Measurements from ENCODE around the gene HOXD9. TPM values are rescaled to one million over a fixed set of nuclear protein-coding genes. Genes with fewer than 3 reads are reported as not detected.
A peak's percentile ranks its signal among the peaks of the same experiment; 100 is the strongest.

Gene HOXD9
- total and polyA plus RNA-seq, 2 of the 8 experiments (the other 6 are each of a cell fraction or from before 2014, with no cell fraction given): not detected

GRCh38 chr2:176099728-176100546, 22.6 kb upstream of the HOXD9 start, which contains the start of gene HOXD12:
Gene HOXD12 (plus strand): TSS chr2:176099795. CDS start chr2:176099802, 7 bp downstream.
- no peaks in the 10 kb centered on the region for H3K9me3 ChIP-seq (ENCODE audit: insufficient read depth in 2 of 2, low read depth in 1 of 2, low read length in 1 of 2)
- H3K23me2 ChIP-seq (ENCODE audit: low read depth, low read length): peaks cover 6% of the 10 kb centered on the region
- no peak within 1 kb of the TSS for H3K4ac ChIP-seq (replicated peaks; ENCODE audit: insufficient read length, low read depth, low read length)
- peak within 1 kb of the TSS; percentile 81; the same call in 1 of the 2 replicates for H2BK15ac ChIP-seq (ENCODE audit: low read length)
- no peaks in the 10 kb centered on the region for H3K79me2 ChIP-seq (ENCODE audit: control insufficient read depth in 1 of 2, insufficient read depth in 2 of 2, low read length in 2 of 2)
- no peak within 1 kb of the TSS for H2BK120ac ChIP-seq (replicated peaks; ENCODE audit: low read depth, low read length)
- no peak within 1 kb of the TSS for H4K91ac ChIP-seq (replicated peaks; ENCODE audit: insufficient read length, low read length)
- no peaks in the 10 kb centered on the region; a peak in 1 of 8 replicates for H3K36me3 ChIP-seq (ENCODE audit: control insufficient read depth in 2 of 4, insufficient read depth in 4 of 4, low read length in 3 of 4)
- peak within 1 kb of the TSS; percentile 62 for H4K8ac ChIP-seq (ENCODE audit: extremely low read depth, insufficient read depth, low read length)
- H2AFZ ChIP-seq (ENCODE audit: low read length): no peak within 1 kb of the TSS
- peaks cover 79 to 99% (median 94%) of the 10 kb centered on the region in 4 experiments for H3K27me3 ChIP-seq (replicated peaks in 1 of 4; ENCODE audit: control insufficient read depth in 3 of 4, extremely low read depth in 1 of 4, insufficient read depth in 3 of 4, low read length in 3 of 4)
- peak within 1 kb of the TSS; percentile 88; the same call in 1 of the 2 replicates for H2AK5ac ChIP-seq (ENCODE audit: low read depth, low read length)
- no peak within 1 kb of the TSS for H3K56ac ChIP-seq (replicated peaks; ENCODE audit: insufficient read length, low read depth, low read length)
- DNase-seq (ENCODE audit: low read depth in 1 of 2, low spot score in 2 of 2) (peak in 1 of 2 experiments; percentile 64), FAIRE-seq (no peak)
- peak within 1 kb of the TSS; percentile 14 to 54 (median 24); a peak in 5 of 8 replicates for H3K4me3 ChIP-seq (ENCODE audit: extremely low read depth in 1 of 4, insufficient read depth in 2 of 4, low read depth in 3 of 4, low read length in 4 of 4)
- POLR2A ChIA-PET (ENCODE audit: partially characterized antibody): no interaction called here
- CTCF ChIA-PET (ENCODE audit: partially characterized antibody): interaction anchor here (0.7 to 6.5 kb wide), 2 partner anchors 9 to 18 kb away, joined by 3 to 130 read pairs; partner anchors contain the start of gene EVX2
- H4K5ac ChIP-seq (ENCODE audit: insufficient read length, low read depth, low read length): no peak within 1 kb of the TSS
- peak within 1 kb of the TSS; percentile 21; the same call in 1 of the 2 replicates for H2BK20ac ChIP-seq (ENCODE audit: low read length)
- TF ChIP-seq SUZ12 (IDR thresholded peaks at IDR 0.05; ENCODE audit: low read length) (peak; percentile 95), CBX8 (IDR thresholded peaks at IDR 0.05; ENCODE audit: borderline replicate concordance, low read depth, low read length) (no peak), EZH2 (IDR thresholded peaks at IDR 0.05; ENCODE audit: low read depth, low read length, severe bottlenecking) (peak; percentile 94), CTBP2 (IDR thresholded peaks at IDR 0.05; ENCODE audit: borderline replicate concordance, insufficient read depth, insufficient read length, low read length) (peak; percentile 8), ZNF274 (IDR thresholded peaks at IDR 0.05; ENCODE audit: borderline replicate concordance, extremely low read depth, low read length) (no peak)
- peak within 1 kb of the TSS; percentile 19; the same call in 1 of the 2 replicates for H3K18ac ChIP-seq (ENCODE audit: extremely low read depth, low read length)
- no peaks in the 10 kb centered on the region for H3K79me1 ChIP-seq (ENCODE audit: low read depth, low read length)
- no peak within 1 kb of the TSS for H2BK5ac ChIP-seq (ENCODE audit: low read depth, low read length)
- peak within 1 kb of the TSS; percentile 94; the same call in 1 of the 2 replicates for H2BK12ac ChIP-seq (ENCODE audit: low read depth, low read length)
- H3K23ac ChIP-seq (ENCODE audit: insufficient read length): no peak within 1 kb of the TSS
- peaks cover 0 to 31% (median 15%) of the 10 kb centered on the region in 4 experiments; a peak in 6 of 7 replicates for H3K4me1 ChIP-seq (replicated peaks in 1 of 4; ENCODE audit: control insufficient read depth in 3 of 4, insufficient read depth in 4 of 4, low read length in 3 of 4)
- no peak within 1 kb of the TSS for H3K14ac ChIP-seq (ENCODE audit: insufficient read length)
- no peak within 1 kb of the TSS for H3K9ac ChIP-seq (replicated peaks in 1 of 4; ENCODE audit: extremely low read depth in 1 of 4, low read depth in 3 of 4, low read length in 3 of 4)
- 5% methylated on average over 56 of the region's 70 CpGs; no CpG with 5 or more reads in 1 of the 2 experiments for WGBS, 2 experiments (ENCODE audit: extremely low coverage in 1 of 2, insufficient coverage in 1 of 2, insufficient read length in 1 of 2, insufficient replicate concordance in 2 of 2, low coverage in 1 of 2, low lambda C conversion rate in 2 of 2, missing lambda C conversion rate in 1 of 2)
- peaks cover 7 to 34% of the 10 kb centered on the region in 2 experiments for H4K20me1 ChIP-seq (replicated peaks in 1 of 2; ENCODE audit: control insufficient read depth in 1 of 2, insufficient read depth in 2 of 2, low read length in 2 of 2)
- peak within 1 kb of the TSS; percentile 14 to 77 for H3K4me2 ChIP-seq (ENCODE audit: insufficient read depth in 1 of 2, low read depth in 2 of 2, low read length in 2 of 2)
- no peak within 1 kb of the TSS for H3K27ac ChIP-seq (ENCODE audit: low read depth, low read length)
